Suprapubic skin (tissue), 3 donors: ENCODE measurements around the gene TCERG1L.

Source experiments
- CTCF ChIP-seq, 2 donors: fragments of 200-600 bp in 1 of 2; fragments of 450-650 bp in 1 of 2; sonication (generic) in 1 of 2; IDR thresholded peaks; one replicate each; pipeline ENCODE4 v1.5.1; 2016 to 2019; ENCODE audit warnings: antibody characterized with exemption in 2 of 2, mild to moderate bottlenecking in 1 of 2, moderate library complexity in 1 of 2
- POLR2A ChIP-seq, 2 donors: fragments of 450-650 bp; IDR thresholded peaks; one replicate each; pipeline ENCODE4 v1.6.1; 2017; ENCODE audit warnings: antibody characterized with exemption in 2 of 2, mild to moderate bottlenecking in 2 of 2, moderate library complexity in 2 of 2

GRCh38 chr10:131311661-131312477 is at the start of gene TCERG1L:
- TF ChIP-seq POLR2A (IDR thresholded peaks at IDR 0.05) (no peak), CTCF (IDR thresholded peaks at IDR 0.05) (no peak)
